Stomach (tissue), 9 donors: Measurements from ENCODE around the gene CIROP. TPM values are rescaled to one million over a fixed set of nuclear protein-coding genes. Genes with fewer than 3 reads are reported as not detected.

Experiments
- DNase-seq, 2 donors: peaks; one replicate each; pipeline versions ENCODE4 v3.0.0 to v3.0.0-alpha.2; 2013 to 2019
- H3K27ac ChIP-seq, 5 donors: fragments of 200-600 bp in 4 of 5; sonication (generic) in 4 of 5; one replicate each; pipeline ENCODE4 v1.5.1; 2013 to 2019; ENCODE audit warnings: mild to moderate bottlenecking in 1 of 5, moderate library complexity in 1 of 5
- H3K27me3 ChIP-seq, 3 donors: fragments of 200-600 bp; sonication (generic); one replicate each; pipeline ENCODE4 v1.5.1; 2017 to 2019; ENCODE audit warnings: mixed run types in 1 of 3
- H3K36me3 ChIP-seq, 4 donors: fragments of 200-600 bp; sonication (generic); 1 replicate in 3 of 4; 2 replicates in 1 of 4; pipeline ENCODE4 v1.5.1; 2016 to 2019
- H3K4me1 ChIP-seq, 4 donors: fragments of 200-600 bp; sonication (generic); one replicate each; pipeline ENCODE4 v1.5.1; 2016 to 2019
- H3K4me3 ChIP-seq, 4 donors: fragments of 200-600 bp; sonication (generic) in 3 of 4; one replicate each; pipeline ENCODE4 v1.5.1; 2016 to 2019; ENCODE audit warnings: mild to moderate bottlenecking in 1 of 4
- H3K9me3 ChIP-seq, 4 donors: fragments of 200-600 bp; sonication (generic); one replicate each; pipeline ENCODE4 v1.5.1; 2016 to 2019
- CTCF ChIP-seq, 7 experiments: fragments of 450-650 bp in 4 of 7; fragments of 200-600 bp in 3 of 7; sonication (generic) in 3 of 7; IDR thresholded peaks; one replicate each; pipeline ENCODE4 v1.5.1; 2016 to 2019; ENCODE audit warnings: antibody characterized with exemption in 7 of 7, control low read depth in 2 of 7, mild to moderate bottlenecking in 1 of 7
- EP300 ChIP-seq: sonication (generic); formaldehyde crosslinking; IDR thresholded peaks from one replicate; pipeline ENCODE4 v1.6.1; 2017; ENCODE audit warnings: antibody characterized with exemption
- POLR2A ChIP-seq, 4 donors: fragments of 450-650 bp; IDR thresholded peaks; one replicate each; pipeline ENCODE4 v1.6.1; 2016; ENCODE audit warnings: antibody characterized with exemption in 4 of 4, control low read depth in 2 of 4, mild to moderate bottlenecking in 1 of 4, moderate library complexity in 1 of 4
- POLR2AphosphoS5 ChIP-seq, 3 donors: sonication (generic); formaldehyde crosslinking; IDR thresholded peaks; one replicate each; pipeline ENCODE4 v1.6.1; 2016; ENCODE audit warnings: antibody characterized with exemption in 3 of 3
- WGBS, 5 donors: extraction: QIAGEN DNeasy Blood & Tissue Kit in 3 of 5; methylation state at CpG; one replicate each; pipeline versions ENCODE4 v1.1.5 to v1.1.7; 2013 to 2018; 5-methylcytosine and 5-hydroxymethylcytosine counted together
- intact Hi-C: fragments of 100-400 bp; cut with DNase I; formaldehyde crosslinking; loops from one replicate; pipeline ENCODE4 v1.15.1; 2023; ENCODE audit warnings: low total_unique reads
- polyA plus RNA-seq, 3 donors: library from polyadenylated mRNA; stranded (reverse); fragments of 200-250 nt; gene quantifications; one replicate each; pipeline ENCODE4 v1.2.3, GENCODE V29; 2013
- total RNA-seq, 5 donors: library from RNA; depleted of rRNA; stranded (reverse); fragments of >200 nt; gene quantifications; one replicate each; pipeline versions ENCODE4 v1.1.0 to v1.2.3, GENCODE V29; 2014 to 2016
- donor health status: healthy with polysubstance abuse.
- donor health status: Bipolar disorder and iron deficiency.
- donor health status: healthy.

The CIROP gene
- total and polyA plus RNA-seq, 8 donors: not detected

GRCh38 chr14:23067847-23068788 is 36.7 kb downstream of the CIROP start:
- intact Hi-C loops: no loop called here
- DNase-seq: no peak
- WGBS, 5 donors: 73 to 81% (median 81%) methylated on average over 14 of the region's 14 CpGs

GRCh38 chr14:23066855-23067744 is 37.7 kb downstream of the CIROP start:
- TF ChIP-seq POLR2A (IDR thresholded peaks at IDR 0.05) (no peak), POLR2AphosphoS5 (IDR thresholded peaks at IDR 0.05) (no peak), EP300 (no peak), CTCF (IDR thresholded peaks at IDR 0.05) (no peak)
- Histone ChIP-seq H3K27me3 (no peaks in the 10 kb centered on the region), H3K4me3 (no peak overlapping the region), H3K4me1 (peaks cover 35 to 55% (median 47%) of the 10 kb centered on the region in 4 donors), H3K9me3 (no peaks in the 10 kb centered on the region), H3K36me3 (peaks cover 64 to 77% (median 75%) of the 10 kb centered on the region in 4 donors), H3K27ac (no peak overlapping the region)
- no peak for DNase-seq
- intact Hi-C loops: no loop called here
- WGBS, 5 donors: 85 to 91% (median 89%) methylated on average over 23 of the region's 23 CpGs

More at GRCh38 chr14:23067847-23068788, 36.7 kb downstream of the CIROP start:
- TF ChIP-seq POLR2AphosphoS5 (IDR thresholded peaks at IDR 0.05) (no peak), CTCF (IDR thresholded peaks at IDR 0.05) (no peak), POLR2A (IDR thresholded peaks at IDR 0.05) (no peak), EP300 (no peak)
- Histone ChIP-seq H3K4me1 (peaks cover 33 to 62% (median 50%) of the 10 kb centered on the region in 4 donors), H3K9me3 (no peaks in the 10 kb centered on the region), H3K27me3 (no peaks in the 10 kb centered on the region), H3K36me3 (peaks cover 64 to 77% (median 74%) of the 10 kb centered on the region in 4 donors), H3K27ac (peak overlapping the region in 3 of 5 donors; percentile 36 to 89 (median 86)), H3K4me3 (peak overlapping the region in 1 of 4 donors; percentile 9)

- H3K4me1 ChIP-seq: peaks cover 34 to 55% (median 42%) of the 10 kb centered on the region in 4 donors
- intact Hi-C loops: no loop called here
- no peaks in the 10 kb centered on the region for H3K9me3 ChIP-seq
- H3K4me3 ChIP-seq: no peak overlapping the region
- no peak overlapping the region for H3K27ac ChIP-seq
- H3K36me3 ChIP-seq: peaks cover 68 to 85% (median 83%) of the 10 kb centered on the region in 4 donors
- no peaks in the 10 kb centered on the region for H3K27me3 ChIP-seq
- WGBS, 5 donors: 79 to 91% (median 82%) methylated on average over 3 of the region's 3 CpGs
- TF ChIP-seq CTCF (IDR thresholded peaks at IDR 0.05) (no peak), POLR2A (IDR thresholded peaks at IDR 0.05) (no peak), POLR2AphosphoS5 (IDR thresholded peaks at IDR 0.05) (no peak), EP300 (no peak)
- DNase-seq: no peak
Measured at GRCh38 chr14:23066368-23066767, 38.4 kb downstream of the CIROP start.

- no peak for TF ChIP-seq CTCF (IDR thresholded peaks at IDR 0.05)
- no peak for TF ChIP-seq EP300
- no peak for TF ChIP-seq POLR2A (IDR thresholded peaks at IDR 0.05)
- no peak for TF ChIP-seq POLR2AphosphoS5 (IDR thresholded peaks at IDR 0.05)
- H3K4me3 ChIP-seq: no peak overlapping the region
- H3K9me3 ChIP-seq: no peaks in the 10 kb centered on the region
- intact Hi-C loops: no loop called here
- H3K36me3 ChIP-seq: peaks cover 94 to 100% (median 100%) of the 10 kb centered on the region in 4 donors
- no peak for DNase-seq
- H3K27me3 ChIP-seq: no peaks in the 10 kb centered on the region
- H3K4me1 ChIP-seq: peaks cover 9 to 31% (median 20%) of the 10 kb centered on the region in 4 donors
- WGBS, 5 donors: 84 to 91% (median 87%) methylated on average over 5 of the region's 5 CpGs
- no peak overlapping the region for H3K27ac ChIP-seq
Measured at GRCh38 chr14:23063601-23064000, 41.2 kb downstream of the CIROP start.
